ENCODE data around the gene KRT222. TPM values are rescaled to one million over a fixed set of nuclear protein-coding genes. Genes with fewer than 3 reads are reported as not detected.
A peak's percentile ranks its signal among the peaks of the same experiment; 100 is the strongest.

The KRT222 gene
- total RNA-seq, 1 donor from 2014 or later = not detected

GRCh38 chr17:40625311-40625710 is 39.7 kb downstream of the KRT222 start:
- H3K27me3 Mint-ChIP-seq = no peaks in the 10 kb centered on the region
- DNase-seq (no peak), ATAC-seq (ENCODE audit: low read depth) (no peak)
- H3K36me3 Mint-ChIP-seq (ENCODE audit: low read depth) = peaks cover 31% of the 10 kb centered on the region
- no peak overlapping the region for H3K4me3 Mint-ChIP-seq
- ChIA-PET POLR2A (interaction anchor here (0.5 to 21.8 kb wide), 12 partner anchors 10 to 1055 kb away, joined by 3 to 1885 read pairs (median 6); partner anchors contain the start of genes CCR7 and SMARCE1), CTCF (interaction anchor here (0.7 to 5.1 kb wide), 7 partner anchors 9 to 1023 kb away, joined by 3 to 32 read pairs (median 7); no protein-coding TSS in a partner anchor)
- peaks cover 50% of the 10 kb centered on the region for H3K4me1 Mint-ChIP-seq
- intact Hi-C loops (cut with micrococcal nuclease) = loop anchor here (2.0 to 10.0 kb wide), 2 partner anchors 21 to 279 kb away; partner anchors contain the start of gene SMARCE1
- H3K9me3 Mint-ChIP-seq = no peaks in the 10 kb centered on the region
- peak overlapping the region; percentile 18 for H3K27ac Mint-ChIP-seq
- no peak for TF ChIP-seq CTCF (IDR thresholded peaks at IDR 0.05)

- ChIA-PET CTCF (interaction anchor here (1.5 to 5.1 kb wide), 6 partner anchors 8 to 925 kb away, joined by 3 to 32 read pairs (median 9); no protein-coding TSS in a partner anchor), POLR2A (interaction anchor here (0.7 to 21.8 kb wide), 12 partner anchors 8 to 1066 kb away, joined by 3 to 1885 read pairs (median 6); partner anchors contain the start of genes CCR7 and SMARCE1)
- no peak for DNase-seq
- H3K4me3 Mint-ChIP-seq = peak overlapping the region; percentile 68
- peaks cover 16% of the 10 kb centered on the region for H3K36me3 Mint-ChIP-seq (ENCODE audit: low read depth)
- peaks cover 66% of the 10 kb centered on the region for H3K4me1 Mint-ChIP-seq
- peak overlapping the region; percentile 89 for H3K27ac Mint-ChIP-seq
- no peaks in the 10 kb centered on the region for H3K9me3 Mint-ChIP-seq
- H3K27me3 Mint-ChIP-seq = no peaks in the 10 kb centered on the region
- intact Hi-C loops (cut with micrococcal nuclease) = loop anchor here (1.0 to 10.0 kb wide), 4 partner anchors 23 to 699 kb away; partner anchors contain the start of gene SMARCE1
- ATAC-seq (ENCODE audit: low read depth) = peak; percentile 60
- TF ChIP-seq CTCF (IDR thresholded peaks at IDR 0.05) = no peak
These were observed 41.4 kb downstream of the KRT222 start for GRCh38 chr17:40623419-40624210.

GRCh38 chr17:40622509-40622928 is 42.5 kb downstream of the KRT222 start:
- Mint-ChIP-seq H3K27me3 (no peaks in the 10 kb centered on the region), H3K36me3 (ENCODE audit: low read depth) (peaks cover 9% of the 10 kb centered on the region), H3K4me3 (peak overlapping the region; percentile 53), H3K27ac (peak overlapping the region; percentile 67), H3K9me3 (no peaks in the 10 kb centered on the region), H3K4me1 (peaks cover 71% of the 10 kb centered on the region)
- DNase-seq = no peak
- TF ChIP-seq CTCF (IDR thresholded peaks at IDR 0.05) = no peak
- CTCF ChIA-PET = interaction anchor here (1.0 to 13.7 kb wide), 3 partner anchors 64 to 1040 kb away, joined by 3 to 426 read pairs (median 4); partner anchors contain the start of gene CCR7
- intact Hi-C loops (cut with micrococcal nuclease) = loop anchor here (5.0 to 10.0 kb wide), 2 partner anchors 282 to 700 kb away; no protein-coding TSS in a partner anchor
- no peak for ATAC-seq (ENCODE audit: low read depth)
- POLR2A ChIA-PET = interaction anchor here (0.6 to 21.8 kb wide), 5 partner anchors 24 to 205 kb away, joined by 3 to 1885 read pairs (median 7); partner anchors contain the start of genes CCR7, SMARCE1 and TOP2A

- intact Hi-C loops (cut with micrococcal nuclease) = loop anchor here (5.0 to 10.0 kb wide), 2 partner anchors 283 to 701 kb away; no protein-coding TSS in a partner anchor
- Mint-ChIP-seq H3K9me3 (no peaks in the 10 kb centered on the region), H3K36me3 (ENCODE audit: low read depth) (no peaks in the 10 kb centered on the region), H3K27ac (no peak overlapping the region), H3K27me3 (no peaks in the 10 kb centered on the region), H3K4me3 (no peak overlapping the region), H3K4me1 (peaks cover 80% of the 10 kb centered on the region)
- CTCF ChIA-PET = interaction anchor here (1.2 to 13.7 kb wide), 2 partner anchors 63 to 1041 kb away, joined by 4 to 426 read pairs; partner anchors contain the start of gene CCR7
- POLR2A ChIA-PET = interaction anchor here (0.6 to 21.8 kb wide), 6 partner anchors 25 to 385 kb away, joined by 4 to 1885 read pairs (median 6); partner anchors contain the start of genes CCR7, SMARCE1 and TOP2A
- no peak for TF ChIP-seq CTCF (IDR thresholded peaks at IDR 0.05)
- ATAC-seq (ENCODE audit: low read depth) (no peak), DNase-seq (no peak)
These were observed 43.4 kb downstream of the KRT222 start for GRCh38 chr17:40621578-40621977.
